Activated naive CD4-positive, alpha-beta T cell (primary cell): Measurements from ENCODE around the gene UBA5.
A peak's percentile ranks its signal among the peaks of the same experiment; 100 is the strongest.
"Not testable (repeated sequence)": the region's sequence is repeated elsewhere in the genome, so short reads cannot be mapped to it uniquely, and the experiment has no call there.

Experiments used
- DNase-seq, 4 experiments: peaks; one replicate each; lab custom pipeline; 2025; lab: John Stamatoyannopoulos, UW

The UBA5 gene

DNA sequence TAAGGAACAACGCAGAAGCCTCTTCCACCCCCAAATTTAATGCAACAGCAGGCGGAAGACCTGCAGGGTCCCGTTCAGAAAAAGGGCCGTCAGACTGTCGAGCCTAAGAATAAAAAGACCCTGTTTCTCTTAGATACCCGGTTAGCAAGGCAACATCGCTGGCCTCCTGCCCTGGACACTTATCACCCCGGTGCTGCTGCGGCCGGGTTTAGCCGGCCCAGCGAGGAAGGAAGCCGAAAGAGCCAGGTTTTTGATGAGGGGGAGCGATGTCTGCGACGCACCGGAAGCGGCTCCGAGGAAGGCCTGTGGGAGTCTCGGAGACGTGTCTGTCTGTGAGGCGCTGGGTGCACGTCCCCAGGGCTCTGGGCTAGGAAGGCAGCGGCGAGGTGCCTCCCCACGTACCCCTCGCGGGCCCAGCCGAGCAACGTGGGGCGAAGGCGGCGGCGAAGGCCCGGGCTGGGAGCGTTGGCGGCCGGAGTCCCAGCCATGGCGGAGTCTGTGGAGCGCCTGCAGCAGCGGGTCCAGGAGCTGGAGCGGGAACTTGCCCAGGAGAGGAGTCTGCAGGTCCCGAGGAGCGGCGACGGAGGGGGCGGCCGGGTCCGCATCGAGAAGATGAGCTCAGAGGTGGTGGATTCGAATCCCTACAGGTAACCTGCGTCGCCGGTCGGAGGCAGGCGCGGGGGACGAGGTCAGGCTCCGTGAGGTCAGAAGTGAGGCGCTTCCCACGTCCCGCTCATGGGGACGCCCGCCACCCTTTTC is at the start of gene UBA5:
Gene UBA5 (plus strand): TSS at position 278 of the 759 bp plus-strand sequence. CDS start 209 bp downstream, at position 487.
- DNase-seq, result peak; percentile 29 to 53 (median 38)

DNA sequence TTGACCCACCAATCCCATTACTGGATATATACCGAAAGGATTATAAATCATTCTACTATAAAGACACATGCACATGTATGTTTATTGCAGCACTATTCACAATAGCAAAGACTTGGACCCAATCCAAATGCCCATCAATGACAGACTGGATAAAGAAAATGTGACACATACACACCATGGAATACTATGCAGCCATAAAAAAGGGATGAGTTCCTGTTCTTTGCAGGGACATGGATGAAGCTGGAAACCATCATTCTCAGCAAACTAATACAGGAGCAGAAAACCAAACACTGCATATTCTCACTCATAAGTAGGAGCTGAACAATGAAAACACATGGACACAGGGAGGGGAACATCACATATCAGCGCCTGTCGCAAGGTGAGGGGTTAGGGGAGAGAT is 44.8 kb upstream of the UBA5 start:
- DNase-seq, result not testable (repeated sequence)

DNA sequence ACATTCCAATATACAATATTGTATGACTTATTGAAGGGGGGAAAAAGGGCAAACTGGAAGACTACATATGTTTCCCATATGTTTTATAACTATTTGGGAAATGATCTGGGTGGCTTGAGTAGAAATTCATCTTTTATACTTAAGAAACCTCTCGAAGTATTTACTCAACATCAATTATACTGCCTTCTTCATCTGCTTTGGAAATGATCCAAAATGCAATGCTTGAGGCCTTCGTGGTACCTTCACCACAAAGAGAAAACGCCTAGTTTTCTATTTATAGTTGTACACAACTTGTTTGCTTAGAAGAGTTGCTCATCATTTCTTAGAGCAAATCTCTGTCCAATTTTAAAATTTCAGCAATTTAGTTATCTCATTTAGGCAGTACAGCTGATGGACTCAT is 44.2 kb upstream of the UBA5 start:
- no peak for DNase-seq

DNA sequence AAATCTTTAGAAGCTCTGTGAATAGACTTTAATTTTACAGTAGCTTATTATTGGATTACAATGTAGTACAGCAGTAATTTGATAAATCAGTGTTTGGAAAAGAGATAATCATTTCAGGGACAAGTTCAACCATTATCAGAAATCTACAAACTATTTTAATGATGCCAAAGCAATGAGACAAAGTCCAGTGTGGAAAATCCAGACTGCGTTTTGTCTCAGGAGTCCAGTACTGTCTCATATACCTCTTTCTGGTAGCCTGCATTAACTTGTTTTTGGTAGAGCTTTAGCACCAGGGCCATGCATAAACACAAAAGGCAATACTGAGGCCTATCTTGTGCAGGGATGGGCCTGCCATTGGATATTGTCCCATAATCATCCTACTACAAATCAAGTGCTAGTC is 43.3 kb upstream of the UBA5 start:
- no peak for DNase-seq

DNA sequence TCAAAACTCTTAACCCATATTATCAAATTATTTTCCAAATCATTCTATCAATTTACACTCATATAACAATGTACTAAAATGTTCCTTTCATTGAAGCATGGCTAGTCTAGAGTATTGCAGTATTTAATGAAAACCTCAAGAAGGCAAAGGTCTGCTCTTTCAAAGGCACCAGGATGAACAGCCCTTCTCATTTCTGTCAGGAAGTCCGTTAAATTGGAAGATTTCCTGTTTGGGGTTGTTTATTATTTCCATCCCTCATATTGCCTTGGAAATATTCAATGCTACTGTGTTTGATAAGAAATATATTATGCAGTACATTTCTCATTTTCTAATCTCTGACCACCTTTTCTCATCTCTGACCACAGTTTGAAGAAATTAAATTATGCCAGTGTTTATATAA is 38.0 kb upstream of the UBA5 start:
- DNase-seq, result no peak

DNA sequence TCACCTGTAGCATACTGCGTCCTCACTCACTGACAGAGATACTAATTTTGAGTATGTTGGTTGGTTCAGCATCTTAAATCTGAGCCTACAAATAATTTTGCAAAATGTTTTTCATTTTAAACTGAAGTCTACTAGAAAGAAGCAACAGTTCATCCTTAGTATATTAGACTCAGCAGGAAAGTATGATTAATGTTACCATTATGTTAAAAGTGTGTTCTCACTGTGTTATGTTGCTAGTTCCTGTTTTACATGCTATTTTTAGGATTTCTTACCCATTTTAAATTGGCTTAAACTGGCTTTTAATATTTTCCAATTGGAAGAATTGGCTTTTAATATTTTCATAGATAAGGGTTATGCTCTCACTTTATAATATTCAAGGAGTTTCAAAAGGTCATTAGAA is 37.4 kb upstream of the UBA5 start:
- DNase-seq, result no peak

DNA sequence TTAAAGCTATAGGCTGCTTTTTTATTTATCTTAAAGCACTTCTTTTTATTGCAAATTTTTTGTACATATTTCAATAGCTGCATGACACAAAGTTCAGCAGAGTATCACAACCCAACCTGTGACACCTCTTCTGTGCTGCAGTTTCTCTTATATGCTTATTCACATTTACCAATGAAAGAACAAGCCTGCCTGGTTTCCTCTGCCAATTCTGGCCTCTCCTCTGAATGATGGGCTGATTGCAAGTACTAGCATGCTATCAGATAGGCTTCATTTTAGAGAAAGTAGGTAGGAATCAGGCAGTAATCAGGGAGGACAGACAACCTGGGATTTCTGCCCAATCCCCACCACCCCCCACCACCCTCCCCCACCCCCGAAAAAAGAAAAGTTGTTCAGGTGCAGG is 36.5 kb upstream of the UBA5 start:
- no peak for DNase-seq

DNA sequence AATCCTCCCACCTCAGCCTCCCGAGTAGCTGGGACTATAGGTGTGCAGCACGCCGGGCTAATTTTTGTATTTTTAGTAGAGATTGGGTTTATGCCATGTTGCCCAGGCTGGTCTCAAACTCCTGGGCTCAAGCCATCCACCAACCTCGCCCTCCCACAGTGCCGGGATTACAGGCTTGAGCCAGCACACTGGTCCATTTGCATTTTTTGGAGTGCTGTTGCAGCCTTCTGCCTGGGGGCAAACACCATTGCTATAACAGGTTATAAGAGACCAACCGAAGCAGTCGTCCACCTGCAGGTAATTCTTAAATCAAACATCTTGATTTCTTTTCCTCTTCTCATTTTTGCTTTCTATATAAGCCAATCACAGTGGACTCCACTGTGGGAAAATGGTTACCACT is 35.3 kb upstream of the UBA5 start:
- DNase-seq, result no peak

DNA sequence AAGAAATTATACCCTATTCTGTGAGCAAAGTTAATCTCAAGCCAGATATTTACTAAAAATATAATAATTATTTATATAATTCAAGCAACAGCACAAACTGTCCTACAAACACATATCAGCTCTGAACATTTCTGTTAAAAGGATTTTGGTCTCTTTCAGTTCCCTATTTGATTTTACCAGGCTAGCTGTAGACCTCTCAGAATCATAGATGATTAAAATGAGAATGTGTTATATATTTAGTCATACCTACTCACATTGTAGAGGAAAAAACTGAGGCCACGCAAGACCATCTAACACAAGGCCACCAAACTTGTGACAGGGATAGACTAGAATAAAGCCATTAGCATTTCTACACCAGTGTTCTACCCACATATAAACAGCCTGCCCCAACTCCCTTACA is 34.5 kb upstream of the UBA5 start:
- no peak for DNase-seq

DNA sequence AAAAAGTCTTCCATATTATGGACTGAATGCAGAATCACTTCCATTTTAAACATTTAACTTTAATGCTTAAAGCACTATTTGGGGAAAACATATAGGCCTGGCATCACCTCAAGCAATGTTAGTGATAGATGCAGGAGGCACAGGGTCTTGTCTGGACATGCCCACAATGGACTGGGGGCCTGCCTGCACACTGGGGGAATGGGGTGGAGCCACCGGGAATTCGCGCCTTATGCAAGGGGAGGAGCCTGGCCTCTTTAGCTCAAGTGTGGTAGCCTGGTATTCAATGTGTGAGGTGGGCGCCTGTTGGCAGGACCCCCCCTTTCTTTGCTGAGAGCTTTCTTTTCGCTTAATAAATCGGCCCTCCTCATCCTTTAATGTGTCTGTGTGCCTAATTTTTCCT is 33.2 kb upstream of the UBA5 start:
- DNase-seq, result no peak

DNA sequence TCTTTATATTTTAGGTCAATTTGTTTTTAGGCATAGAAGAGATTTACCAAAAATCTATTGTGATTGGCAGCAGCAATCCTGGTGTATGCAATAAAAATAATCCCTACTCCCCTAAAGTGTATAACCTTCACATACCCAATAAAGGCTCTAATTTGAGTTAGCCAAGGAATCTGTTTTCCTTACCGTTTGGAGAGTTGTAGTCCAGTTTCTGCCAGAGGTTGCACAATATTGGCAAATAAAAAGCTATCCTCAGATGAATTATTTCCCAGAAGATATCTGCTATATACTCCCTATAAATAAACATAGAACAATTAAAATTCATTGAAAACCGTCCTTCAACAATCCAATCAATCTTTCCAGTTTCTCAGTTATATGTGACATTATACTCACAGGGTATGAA is 32.0 kb upstream of the UBA5 start:
- DNase-seq, result no peak

DNA sequence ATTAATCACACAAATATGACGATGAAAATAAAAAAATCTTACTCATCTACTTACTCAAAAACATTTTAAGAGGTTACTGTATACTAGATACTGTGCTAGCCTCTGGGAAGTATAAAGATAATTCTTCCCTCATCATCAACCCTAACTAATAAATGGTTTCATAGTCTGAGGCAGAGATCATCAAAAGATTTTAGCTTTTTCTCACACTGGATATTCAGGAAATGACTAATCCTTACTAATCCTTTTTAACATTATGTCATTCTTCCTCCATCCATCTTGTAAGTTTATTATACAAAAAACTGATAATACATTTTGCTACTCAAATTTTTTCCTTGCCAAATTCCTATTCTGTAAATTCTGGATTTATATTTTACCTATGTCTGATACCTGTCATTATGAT is 30.2 kb upstream of the UBA5 start:
- DNase-seq, result no peak

DNA sequence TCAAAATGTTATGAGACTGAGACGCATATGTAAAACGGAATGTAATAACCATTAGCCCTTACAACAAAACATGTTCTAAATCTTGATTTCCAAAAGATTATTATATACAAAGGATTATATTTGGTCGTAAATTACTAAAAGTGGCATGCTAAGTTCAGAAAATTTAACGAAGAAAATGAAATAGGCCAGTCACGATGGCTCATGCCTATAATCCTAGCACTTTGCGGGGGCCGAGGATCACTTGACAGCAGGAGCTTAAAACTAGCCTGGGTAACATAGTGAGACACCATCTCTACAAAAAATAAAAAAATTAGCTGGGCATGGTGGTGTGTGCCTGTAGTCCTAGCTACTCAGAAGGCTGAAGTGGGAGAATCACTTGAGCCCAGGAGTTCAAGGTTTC is 29.5 kb upstream of the UBA5 start:
- DNase-seq, result no peak

DNA sequence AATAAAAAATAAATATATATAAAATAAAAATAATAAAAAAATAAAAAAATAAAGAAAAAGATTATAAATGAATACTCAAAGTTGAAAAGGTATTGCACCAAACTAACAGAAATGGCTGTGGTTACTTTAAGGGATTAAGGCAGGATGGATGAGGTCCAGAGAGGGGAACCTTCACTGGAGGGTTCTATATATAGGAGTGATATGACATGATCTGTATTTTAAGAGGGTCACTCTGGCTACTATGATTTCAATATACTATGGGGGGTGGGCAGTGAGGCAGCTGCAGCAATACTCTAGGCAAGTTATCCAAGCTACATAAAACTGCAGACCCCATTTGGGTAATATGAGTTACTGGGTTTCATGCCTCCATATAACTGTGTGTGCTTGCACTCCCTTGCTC is 25.1 kb upstream of the UBA5 start:
- no peak for DNase-seq

DNA sequence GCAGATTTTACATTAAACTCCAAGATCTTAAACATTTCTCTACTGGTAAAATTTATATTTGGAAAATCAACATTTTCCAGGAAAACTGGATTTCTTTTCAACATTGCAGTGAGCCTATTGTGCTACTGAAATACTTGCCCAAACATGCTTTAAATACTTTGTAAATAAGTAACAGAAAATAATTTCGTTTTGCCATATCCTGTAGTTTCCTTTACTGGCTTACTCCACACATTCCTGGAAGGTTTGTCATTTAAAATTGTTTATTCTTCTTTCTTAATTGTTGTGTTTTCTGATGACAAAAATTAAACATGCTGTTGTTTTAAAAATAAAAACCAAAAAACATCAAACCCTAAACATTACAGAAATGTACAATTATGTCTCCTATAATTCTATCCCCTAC is 22.5 kb upstream of the UBA5 start:
- DNase-seq, result no peak

DNA sequence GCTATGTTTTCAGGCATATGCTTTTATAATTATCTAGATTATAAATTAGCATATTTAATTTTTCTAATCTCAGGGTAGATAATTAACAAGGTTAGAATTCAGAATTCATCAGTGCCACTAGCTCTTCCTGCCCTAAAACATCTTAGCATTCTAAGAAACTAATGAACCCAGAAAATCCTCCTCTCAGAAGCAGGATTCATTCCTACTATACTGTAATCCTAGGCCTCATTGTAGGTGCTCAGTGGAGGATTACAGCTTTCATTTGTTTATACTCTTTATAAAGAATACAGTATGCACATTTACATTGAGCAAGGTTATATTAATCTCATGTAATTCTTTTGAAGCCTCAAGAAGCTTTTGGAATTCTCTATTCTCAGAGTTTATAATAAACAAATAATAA is 21.4 kb upstream of the UBA5 start:
- no peak for DNase-seq

DNA sequence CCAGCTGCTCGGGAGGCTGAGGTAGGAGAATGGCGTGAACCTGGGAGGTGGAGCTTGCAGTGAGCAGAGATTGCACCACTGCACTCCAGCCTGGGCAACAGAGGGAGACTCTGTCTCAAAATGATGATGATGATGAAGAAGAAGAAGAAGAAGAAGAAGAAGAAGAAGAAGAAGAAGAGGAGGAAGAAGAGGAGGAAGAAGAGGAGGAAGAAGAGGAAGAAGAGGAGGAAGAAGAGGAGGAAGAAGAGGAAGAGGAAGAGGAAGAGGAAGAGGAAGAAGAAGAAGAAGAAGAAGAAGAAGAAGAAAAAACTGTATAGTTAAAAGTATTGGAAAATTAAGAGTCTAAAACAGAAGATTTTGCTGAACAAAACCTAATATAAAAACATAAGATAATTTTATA is 18.7 kb upstream of the UBA5 start:
- not testable (repeated sequence) for DNase-seq

DNA sequence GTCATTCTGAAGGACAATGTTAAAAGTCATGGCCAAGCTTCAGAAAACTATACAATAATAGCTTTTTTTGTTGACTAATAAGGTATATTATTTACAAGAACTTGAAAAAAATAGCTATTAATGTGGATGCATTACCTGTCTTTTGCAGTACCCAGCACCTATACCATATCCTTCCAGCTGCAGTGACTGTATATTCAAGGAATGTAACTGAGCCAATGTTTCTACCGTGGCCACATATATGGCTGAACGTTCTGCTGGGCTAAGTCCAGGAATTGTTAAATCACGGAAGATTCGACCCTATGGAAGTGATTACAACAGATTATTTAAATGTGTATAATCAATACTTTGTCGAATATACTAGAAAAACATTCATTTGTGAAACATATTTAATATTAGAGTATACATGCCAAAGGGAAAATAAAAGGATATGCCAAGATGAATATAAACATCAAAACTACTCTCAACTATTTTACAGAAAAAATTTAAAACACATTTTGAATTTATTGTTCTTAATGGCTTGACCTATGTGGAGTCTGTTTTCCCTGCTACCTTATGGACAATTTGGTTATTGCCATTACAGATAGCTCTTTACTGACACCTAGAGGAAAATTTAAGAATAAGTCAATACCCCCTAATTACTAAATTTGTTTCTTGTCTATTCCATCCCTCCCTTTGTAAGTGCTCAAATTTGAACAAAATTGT is 18.1 kb upstream of the UBA5 start:
- no peak for DNase-seq

DNA sequence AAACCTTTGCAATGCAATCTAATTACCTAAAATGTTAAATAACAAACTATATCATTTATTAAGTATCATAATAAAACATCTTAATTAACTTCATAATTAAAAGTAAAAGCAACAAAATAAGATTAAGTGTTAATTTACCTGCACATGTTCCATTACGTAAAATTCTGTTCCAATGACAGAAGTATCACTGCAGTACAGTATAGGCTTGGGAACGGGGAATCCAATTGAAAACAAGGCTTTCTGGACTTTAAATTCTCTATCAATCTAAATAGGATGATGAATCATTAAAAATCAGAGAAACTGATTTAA is 17.6 kb upstream of the UBA5 start:
- no peak for DNase-seq

DNA sequence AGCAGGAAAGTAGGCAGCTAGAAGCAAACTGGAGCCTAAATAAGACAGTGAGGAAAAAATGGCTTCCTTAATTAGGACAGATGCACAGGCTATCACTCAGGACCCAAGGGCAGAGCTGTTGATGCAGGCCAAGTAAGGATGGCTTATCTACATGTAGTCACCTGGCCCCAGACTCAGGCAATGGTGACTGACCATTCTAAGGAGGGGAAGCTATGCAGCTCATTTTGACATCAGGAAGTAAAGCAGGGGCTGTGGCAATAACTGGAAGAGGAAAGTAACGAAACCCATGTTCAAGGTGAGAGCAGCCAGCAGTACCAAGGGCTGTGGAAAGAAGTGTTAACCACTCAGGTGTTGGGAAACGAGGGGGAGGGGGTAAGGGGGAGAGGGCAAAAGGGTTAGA is 16.8 kb upstream of the UBA5 start:
- DNase-seq, result no peak

DNA sequence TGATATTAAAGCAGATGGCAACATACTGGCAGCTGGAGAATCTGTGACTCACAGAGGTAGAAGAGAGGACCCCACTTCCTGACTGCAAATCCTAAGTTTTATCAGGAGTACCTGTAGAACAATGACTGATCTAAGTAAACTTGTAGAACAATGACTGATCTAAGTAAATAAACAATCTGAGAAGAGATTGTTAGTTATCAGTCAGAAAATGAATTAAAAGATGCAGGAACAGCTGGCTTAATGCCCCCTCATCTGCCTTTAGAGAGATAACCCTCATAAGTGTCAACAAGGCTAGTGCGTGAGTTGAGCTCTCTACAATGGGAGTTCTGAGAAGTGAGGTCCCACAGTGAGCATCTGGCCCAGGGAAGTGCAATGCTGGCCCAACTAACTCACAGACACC is 15.1 kb upstream of the UBA5 start:
- no peak for DNase-seq

DNA sequence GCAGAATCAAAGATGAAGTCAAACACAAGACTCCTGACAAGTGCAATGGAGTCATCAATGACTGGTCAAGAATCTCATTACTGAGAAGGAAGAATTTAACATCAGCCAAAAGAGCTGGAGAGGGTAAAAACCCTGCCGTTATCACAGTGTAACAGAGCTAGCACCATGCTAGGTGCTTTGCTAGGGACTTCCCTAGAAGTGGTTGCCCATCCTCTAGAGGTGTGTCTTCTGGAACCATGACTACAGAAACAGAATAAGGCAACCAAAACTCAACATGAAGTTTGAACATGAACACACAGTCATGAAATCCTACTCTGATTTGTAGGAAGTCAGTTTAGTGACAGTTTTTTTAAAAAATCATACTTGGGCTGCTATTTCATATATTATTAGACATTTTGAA is 10.0 kb upstream of the UBA5 start:
- DNase-seq, result no peak

DNA sequence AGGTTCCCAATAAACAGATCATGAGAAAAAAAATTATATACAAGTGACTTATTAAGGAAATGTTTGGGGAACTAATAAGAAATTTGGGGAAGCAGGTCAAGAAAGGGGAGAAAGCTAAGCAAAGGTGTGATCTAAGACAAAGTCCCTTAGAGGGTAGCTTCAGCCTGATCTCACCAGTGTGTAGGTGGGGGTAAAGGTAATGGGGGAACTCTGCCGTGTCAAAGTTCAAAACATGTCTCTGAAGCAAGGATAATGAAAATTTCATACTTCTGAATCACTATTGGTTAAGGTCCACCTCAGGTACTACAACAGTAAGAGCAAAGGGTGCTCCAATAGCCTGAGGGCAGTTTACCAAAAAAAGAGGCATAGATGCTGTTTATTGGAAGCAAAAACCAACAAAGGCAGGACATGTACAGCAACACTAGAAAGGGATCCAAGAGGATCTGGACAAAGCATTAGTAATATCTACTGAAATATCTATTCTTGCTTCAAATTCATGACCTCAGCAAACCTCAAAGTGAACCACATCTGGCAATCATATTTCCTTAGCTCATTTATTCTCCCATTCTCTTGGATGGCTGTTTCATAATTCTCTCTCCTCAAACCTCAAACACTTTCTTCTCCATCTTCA is 7.4 kb upstream of the UBA5 start:
- DNase-seq, result no peak

DNA sequence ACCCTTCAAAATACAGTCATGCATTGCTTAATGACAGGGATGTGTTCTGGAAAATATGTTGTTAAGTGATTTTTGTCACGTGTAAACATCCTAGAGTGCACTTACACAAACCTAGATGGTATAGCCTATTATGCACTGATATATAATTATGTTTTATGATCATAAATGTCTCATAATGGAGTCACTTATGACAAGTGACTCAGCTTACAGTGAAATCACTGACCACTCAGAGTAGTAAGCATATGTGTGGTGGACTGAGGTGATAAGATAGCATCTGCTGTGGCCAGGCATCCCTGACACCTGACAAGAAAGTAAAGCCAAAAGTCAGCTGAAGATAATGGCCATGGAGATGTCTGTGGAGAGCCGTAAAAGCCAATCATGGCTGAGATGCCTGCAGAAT is 5.9 kb upstream of the UBA5 start:
- DNase-seq, result no peak
